HG02588 (cell line): ENCODE measurements around the gene MCU.

Experiments used
- ATAC-seq: cut with Tn5 transposase; IDR thresholded peaks from one replicate; pipeline ENCODE4 v1.9.1; 2021; ENCODE audit warnings: mild to moderate bottlenecking, moderate library complexity; ENCODE audit not compliant: unreplicated experiment

Gene MCU

GRCh38 chr10:72831696-72832409 is 139.9 kb downstream of the MCU start:
- ATAC-seq: no peak

DNA sequence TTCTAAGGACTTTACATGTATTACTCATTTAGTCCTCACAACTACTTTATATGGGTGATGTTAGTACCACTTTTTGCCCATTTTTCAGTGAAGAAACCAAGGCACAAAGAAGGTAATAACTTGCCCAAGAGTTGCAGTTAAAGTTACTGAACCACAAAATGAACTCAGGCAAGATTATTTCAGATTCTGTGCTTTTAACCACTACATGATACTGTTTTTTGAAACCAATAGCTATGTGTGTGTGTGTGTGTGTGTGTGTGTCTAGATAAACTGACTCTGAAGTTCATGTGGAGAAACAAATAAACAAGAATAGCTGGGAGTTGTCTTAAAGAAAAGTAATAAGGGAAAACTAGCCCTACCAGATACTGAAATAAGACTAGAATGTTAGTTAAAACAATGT is 140.8 kb downstream of the MCU start:
- no peak for ATAC-seq

DNA sequence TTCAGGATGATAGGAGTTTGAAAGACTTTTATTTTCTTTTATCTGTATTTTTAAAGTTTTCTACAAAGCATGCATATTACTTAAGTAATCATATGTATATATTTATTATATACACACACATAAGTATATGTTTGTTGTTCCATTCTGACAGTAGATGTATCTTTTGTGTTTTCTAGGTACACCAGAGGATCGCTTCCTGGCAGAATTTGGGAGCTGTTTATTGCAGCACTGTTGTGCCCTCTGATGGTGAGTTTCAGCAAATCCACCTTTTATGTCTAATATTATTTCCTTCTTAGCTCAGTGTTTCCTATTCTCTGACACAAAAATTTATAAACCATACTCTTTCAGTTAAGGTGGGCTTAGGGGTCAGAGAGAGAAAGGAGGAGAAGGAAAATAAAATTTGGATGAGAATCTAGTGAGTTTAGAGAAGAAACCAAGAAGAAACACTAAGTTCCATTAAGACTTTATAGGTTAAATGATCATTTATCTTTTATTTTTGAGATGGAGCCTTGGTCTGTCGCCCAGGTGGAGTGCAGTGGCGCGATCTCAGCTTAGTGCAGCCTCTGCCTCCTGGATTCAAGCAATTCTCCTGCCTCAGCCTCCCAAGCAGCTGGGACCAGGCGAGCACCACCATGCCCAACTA is 142.4 kb downstream of the MCU start:
- ATAC-seq: no peak

DNA sequence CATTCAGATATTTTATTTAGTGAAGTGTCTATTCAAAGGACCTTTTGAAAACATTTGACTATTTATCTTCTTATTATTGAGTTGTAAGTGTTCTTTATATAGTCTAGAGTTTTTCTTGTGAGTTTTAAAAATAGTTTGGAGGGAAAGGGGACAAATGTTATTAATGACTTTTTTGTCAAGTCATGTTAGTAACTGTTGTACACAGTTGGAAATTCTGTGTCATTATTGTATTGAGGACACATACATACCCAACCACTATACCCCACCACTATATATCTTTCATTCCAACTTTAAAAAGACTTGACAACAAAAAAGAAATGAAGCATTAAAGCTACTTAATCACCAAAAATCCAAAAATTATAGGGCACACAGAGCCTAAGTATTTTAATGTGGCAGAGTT is 148.4 kb downstream of the MCU start:
- no peak for ATAC-seq

- ATAC-seq: no peak
Observed at GRCh38 chr10:72841487-72841886, 149.5 kb downstream of the MCU start.

GRCh38 chr10:72842164-72842563 is 150.2 kb downstream of the MCU start:
- no peak for ATAC-seq

- no peak for ATAC-seq
Observed at GRCh38 chr10:72846238-72846637, 154.3 kb downstream of the MCU start.

- ATAC-seq: no peak
Observed at GRCh38 chr10:72847681-72848080, 155.7 kb downstream of the MCU start.

GRCh38 chr10:72850861-72851260 is 158.9 kb downstream of the MCU start:
- ATAC-seq: no peak

GRCh38 chr10:72851509-72851908 is 159.6 kb downstream of the MCU start:
- ATAC-seq: no peak

DNA sequence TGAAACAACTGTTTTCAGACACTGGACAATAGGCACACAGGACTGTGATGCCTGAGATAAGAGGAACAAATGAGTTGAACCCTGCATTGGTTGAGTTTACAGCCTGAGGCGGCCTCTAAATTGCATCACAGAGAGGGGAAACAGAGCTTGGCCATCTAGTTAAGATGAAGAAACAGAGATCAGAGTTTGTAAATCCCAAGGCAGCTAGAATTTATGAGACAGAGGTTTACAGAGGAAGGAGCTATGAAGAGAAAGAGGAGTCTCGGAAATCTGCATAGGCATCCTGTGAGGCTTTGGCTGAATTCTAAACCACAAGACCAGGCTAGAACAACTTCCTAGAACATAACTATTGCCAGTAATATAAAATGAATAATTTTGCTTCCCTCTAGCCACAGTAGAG is 160.6 kb downstream of the MCU start:
- no peak for ATAC-seq

- ATAC-seq: no peak
Observed at GRCh38 chr10:72855129-72855528, 163.2 kb downstream of the MCU start.

GRCh38 chr10:72855790-72856189 is 163.8 kb downstream of the MCU start:
- no peak for ATAC-seq

GRCh38 chr10:72858067-72858466 is 166.1 kb downstream of the MCU start:
- no peak for ATAC-seq

GRCh38 chr10:72862957-72863356 is 171.0 kb downstream of the MCU start:
- no peak for ATAC-seq

DNA sequence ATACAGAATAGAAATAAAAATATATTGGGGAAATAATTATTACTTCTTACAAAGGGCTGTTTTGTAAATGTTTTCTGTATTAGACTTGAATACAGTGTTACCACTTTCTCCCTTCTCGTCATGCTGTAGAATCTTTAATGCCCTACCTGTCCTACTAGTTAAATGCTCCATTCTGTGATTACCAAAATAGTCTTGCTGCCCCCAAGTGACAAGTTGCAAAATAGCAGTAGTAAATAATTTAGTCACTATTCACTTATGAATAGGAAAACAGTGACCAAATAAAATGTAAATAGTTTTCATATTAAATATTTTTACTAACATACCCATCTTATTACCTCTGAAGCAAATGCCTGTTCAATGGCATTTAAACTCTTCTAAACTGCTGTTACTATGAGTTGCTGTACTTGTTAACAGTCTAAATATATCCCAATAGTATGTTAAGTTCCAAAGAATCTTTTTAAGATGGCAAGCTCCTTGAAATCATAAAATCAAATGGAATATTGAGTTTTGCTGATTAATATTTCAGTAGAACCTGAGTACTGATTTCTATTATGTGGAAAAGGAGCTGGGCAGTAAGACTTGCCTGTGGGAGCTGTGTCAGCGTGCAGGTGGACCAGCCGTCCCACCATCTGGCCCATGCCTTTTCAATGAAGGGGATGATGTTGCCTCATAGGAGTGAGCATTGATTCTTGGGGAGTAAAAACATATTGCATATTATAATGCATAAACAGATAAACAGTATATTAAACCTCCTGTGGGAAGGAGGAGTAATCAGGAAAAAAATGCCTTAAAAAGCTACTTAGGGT is 183.5 kb downstream of the MCU start:
- ATAC-seq: no peak

DNA sequence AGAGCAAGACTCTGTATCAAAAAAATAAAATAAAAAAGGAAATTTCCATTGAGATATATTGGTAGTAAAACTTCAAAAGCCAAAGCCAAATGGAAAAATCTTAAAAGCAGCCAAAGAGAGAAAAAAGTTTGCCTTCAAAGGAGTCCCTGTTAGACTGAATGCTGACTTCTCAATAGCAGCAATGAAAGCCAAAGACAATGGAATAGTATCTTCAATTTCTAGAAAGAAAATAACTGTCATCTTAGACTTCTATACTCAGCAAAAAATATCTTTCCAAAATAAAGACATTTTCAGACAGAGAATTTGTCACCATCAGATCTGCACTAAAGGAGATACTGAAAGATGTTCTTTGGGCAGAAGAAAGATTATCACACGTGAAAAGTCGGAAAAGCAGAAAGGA is 187.3 kb downstream of the MCU start:
- ATAC-seq: no peak

DNA sequence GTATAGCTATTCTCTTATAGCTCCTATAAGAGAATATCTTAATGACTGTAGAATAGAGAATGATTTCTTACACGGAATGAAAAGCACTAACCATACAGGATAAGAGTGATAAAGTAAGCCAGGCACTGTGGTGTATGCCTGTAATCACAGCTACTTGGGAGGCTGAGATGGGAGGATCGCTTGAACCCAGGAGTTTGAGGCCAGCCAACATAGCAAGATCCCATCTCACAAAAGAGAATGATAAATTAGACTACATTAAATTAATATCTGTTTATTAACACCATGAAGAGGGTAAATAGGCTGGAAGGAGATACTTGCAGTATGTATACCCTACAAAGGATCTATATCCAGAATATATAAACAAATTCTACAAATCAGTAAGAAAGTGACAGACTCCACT is 189.3 kb downstream of the MCU start:
- ATAC-seq: no peak

DNA sequence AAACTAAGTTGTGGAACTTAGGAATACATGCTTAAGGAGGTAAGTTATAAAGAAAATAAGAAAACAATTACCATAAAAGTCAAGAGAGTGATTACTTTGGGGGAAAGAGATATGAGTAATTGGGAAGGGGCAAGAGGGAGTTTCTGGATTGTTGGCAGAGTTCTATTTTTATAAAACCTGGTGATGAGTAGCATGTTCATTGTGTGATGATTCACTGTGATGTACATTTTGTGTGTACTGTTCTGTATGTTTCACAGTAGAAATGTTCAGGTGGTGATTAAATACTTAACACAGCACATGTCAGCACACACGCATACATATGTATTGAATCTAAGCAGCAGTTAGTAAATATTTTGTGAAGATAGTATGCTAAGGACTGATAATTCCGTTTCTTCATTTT is 191.9 kb downstream of the MCU start:
- no peak for ATAC-seq

DNA sequence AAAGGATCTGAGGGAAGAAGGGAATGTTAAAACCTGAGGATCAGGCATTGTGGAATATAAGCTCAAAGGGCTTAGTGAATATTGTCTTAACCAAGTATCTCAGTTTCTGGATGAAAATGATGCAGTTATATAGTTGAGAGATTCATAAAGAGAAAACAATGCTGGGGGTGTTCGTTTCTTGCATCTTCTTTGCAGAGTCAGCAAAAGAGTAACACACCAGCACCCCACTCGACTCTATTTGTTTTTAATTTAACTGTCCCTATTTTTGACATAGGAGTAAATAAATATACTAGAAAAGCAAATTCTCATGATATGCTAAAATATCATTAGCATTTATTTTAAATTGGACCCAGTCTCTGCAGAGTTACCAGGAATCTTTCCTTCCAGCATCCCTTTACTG is 194.0 kb downstream of the MCU start:
- no peak for ATAC-seq

GRCh38 chr10:72886621-72887020 is 194.7 kb downstream of the MCU start:
- ATAC-seq: no peak

- no peak for ATAC-seq
Observed at GRCh38 chr10:72887043-72887442, 195.1 kb downstream of the MCU start.
